WI38 (cell line): ENCODE results near the gene KCNJ10.
A peak's percentile ranks its signal among the peaks of the same experiment; 100 is the strongest.

ENCODE experiments used
- H3K4me3 ChIP-seq: 2 replicates; pipeline ENCODE4 v1.5.1; 2011; ENCODE audit warnings: low read depth, mild to moderate bottlenecking, control low read depth, low read length
- CTCF ChIP-seq: IDR thresholded peaks from 2 replicates; pipeline ENCODE4 v1.5.1; 2012; ENCODE audit warnings: low read depth, mild to moderate bottlenecking, control low read depth, low read length

KCNJ10 gene

GRCh38 chr1:160030657-160031364 lies 39.1 kb downstream of the KCNJ10 start:
- TF ChIP-seq CTCF: no peak

GRCh38 chr1:160028426-160028825 lies 41.5 kb downstream of the KCNJ10 start:
- TF ChIP-seq CTCF: no peak

More at GRCh38 chr1:160030657-160031364, 39.1 kb downstream of the KCNJ10 start:
- peak overlapping the region; percentile 89 for H3K4me3 ChIP-seq

GRCh38 chr1:160025314-160025713 lies 44.6 kb downstream of the KCNJ10 start:
- H3K4me3 ChIP-seq: no peak overlapping the region
- no peak for TF ChIP-seq CTCF

More at GRCh38 chr1:160028426-160028825, 41.5 kb downstream of the KCNJ10 start:
- no peak overlapping the region for H3K4me3 ChIP-seq

- no peak for TF ChIP-seq CTCF
- H3K4me3 ChIP-seq: no peak overlapping the region
Measured at GRCh38 chr1:160024195-160024905, 45.6 kb downstream of the KCNJ10 start.

- H3K4me3 ChIP-seq: no peak overlapping the region
- TF ChIP-seq CTCF: no peak
Measured at GRCh38 chr1:160022330-160023310, 47.3 kb downstream of the KCNJ10 start.

- TF ChIP-seq CTCF: no peak
- no peak overlapping the region for H3K4me3 ChIP-seq
Measured at GRCh38 chr1:160021376-160022074, 48.4 kb downstream of the KCNJ10 start.
